Activated T-cell treated with anti-CD3 and anti-CD28 coated beads for 24 hours (primary cell): ENCODE data around the gene NME2.
"Not testable (repeated sequence)": the region's sequence is repeated elsewhere in the genome, so short reads cannot be mapped to it uniquely, and the experiment has no call there.

ENCODE experiments used
- DNase-seq: peaks from one replicate; pipeline ENCODE4 v3.0.0-alpha.2; 2020; ENCODE audit warnings: low read depth

The NME2 gene

DNA sequence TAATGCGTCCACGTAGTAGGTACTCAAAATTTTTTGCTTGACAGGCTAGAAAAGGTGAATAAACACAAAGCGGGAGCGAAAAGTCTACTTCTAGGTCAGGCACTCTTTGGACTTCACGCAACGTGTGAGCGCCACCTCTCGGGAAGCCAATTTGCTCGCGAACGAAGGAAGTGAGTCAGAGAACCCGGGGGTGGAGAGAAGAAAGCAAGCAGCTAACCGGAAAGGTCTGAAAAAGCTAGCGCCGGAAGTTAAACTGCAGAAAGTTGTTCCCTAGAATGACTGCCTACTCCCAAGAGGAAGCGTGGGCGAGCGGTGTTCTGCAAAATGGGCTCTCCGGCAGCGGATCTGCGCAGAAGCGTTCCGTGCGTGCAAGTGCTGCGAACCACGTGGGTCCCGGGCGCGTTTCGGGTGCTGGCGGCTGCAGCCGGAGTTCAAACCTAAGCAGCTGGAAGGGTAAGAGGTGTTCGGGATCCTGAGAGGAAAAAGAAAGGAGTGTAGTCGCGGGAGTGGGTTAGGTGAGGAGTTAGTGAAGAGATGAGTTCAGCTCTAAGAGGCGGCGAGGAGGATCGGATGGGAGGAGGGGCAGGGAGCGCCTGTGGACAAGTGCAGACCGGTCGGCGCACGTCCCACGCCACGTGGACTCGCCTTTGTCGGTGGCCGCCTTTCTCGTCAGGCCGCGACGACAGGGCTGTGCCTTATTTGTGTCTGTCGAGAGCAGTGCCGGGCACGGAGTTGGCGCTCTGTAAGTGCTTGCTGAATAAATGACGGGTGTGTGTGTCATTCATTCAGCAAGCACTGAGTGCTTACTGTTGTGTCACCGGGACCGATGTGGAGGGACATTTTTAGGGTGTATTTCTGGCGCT lies 12.8 kb upstream of the NME2 start, which contains the start of gene NME1:
NME1 (plus strand) TSS at position 350 of the 863 bp plus-strand sequence. CDS start 2,096 bp downstream, outside the sequence.
- DNase-seq: peak; percentile 99

DNA sequence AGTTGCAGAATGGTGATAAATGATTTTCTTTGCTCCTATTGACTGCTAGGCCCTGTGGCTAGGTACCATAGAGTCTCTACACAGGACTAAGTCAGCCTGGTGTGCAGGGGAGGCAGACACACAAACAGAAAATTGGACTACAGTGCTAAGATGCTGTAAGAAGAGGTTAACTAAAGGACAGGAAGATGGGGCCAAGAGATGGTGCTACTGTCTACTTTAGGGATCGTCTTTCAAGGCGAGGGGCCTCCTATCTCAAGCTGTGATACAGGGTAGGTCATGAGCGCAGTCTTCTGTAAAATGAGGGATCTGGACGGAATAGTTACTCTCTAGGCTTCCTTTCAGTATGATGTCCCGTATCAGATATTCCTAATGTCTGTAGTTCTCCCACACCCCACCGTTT lies 12.0 kb upstream of the NME2 start:
- DNase-seq: no peak

DNA sequence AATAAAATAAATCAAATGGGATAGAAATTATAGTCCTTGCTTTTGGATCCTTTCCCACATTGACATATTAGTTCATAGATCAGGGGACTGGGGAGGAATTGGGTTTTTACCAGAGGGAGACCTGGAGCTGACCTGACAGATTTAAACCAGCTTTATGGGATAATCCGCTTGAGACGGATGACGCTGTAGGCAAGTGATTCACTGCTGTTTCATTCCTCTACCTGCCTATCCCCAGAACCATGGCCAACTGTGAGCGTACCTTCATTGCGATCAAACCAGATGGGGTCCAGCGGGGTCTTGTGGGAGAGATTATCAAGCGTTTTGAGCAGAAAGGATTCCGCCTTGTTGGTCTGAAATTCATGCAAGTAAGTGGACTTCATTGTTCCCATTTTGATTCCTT lies 10.8 kb upstream of the NME2 start:
- no peak for DNase-seq

DNA sequence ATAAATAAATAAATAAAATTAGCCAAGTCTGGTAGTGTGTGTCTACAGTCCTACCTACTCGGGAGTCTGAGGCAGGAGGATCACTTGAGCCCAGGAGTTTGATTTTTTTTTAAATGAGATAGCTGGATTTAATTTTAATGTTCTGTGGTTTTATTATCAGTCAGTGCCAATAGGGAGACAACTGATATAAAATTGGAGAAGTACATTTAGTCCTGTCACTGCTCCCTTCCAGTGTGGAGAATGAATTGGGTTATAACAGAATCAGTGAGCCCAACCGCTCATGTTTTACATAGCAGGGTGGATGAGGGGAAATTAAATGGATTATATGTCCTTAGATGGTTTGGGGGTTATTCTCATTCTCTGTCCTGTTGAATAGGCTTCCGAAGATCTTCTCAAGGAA lies 6.6 kb upstream of the NME2 start:
- no peak for DNase-seq

DNA sequence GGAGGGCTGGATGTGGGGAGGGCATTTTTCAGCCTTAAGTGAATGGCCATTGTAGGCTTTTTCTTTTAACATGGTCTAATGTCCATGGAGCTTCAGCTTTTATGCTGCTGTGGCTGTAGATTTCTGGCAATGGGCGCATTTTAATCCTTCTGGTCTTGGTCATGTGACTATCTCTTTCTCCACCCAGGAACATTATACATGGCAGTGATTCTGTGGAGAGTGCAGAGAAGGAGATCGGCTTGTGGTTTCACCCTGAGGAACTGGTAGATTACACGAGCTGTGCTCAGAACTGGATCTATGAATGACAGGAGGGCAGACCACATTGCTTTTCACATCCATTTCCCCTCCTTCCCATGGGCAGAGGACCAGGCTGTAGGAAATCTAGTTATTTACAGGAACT lies 4.7 kb upstream of the NME2 start:
- DNase-seq: no peak

DNA sequence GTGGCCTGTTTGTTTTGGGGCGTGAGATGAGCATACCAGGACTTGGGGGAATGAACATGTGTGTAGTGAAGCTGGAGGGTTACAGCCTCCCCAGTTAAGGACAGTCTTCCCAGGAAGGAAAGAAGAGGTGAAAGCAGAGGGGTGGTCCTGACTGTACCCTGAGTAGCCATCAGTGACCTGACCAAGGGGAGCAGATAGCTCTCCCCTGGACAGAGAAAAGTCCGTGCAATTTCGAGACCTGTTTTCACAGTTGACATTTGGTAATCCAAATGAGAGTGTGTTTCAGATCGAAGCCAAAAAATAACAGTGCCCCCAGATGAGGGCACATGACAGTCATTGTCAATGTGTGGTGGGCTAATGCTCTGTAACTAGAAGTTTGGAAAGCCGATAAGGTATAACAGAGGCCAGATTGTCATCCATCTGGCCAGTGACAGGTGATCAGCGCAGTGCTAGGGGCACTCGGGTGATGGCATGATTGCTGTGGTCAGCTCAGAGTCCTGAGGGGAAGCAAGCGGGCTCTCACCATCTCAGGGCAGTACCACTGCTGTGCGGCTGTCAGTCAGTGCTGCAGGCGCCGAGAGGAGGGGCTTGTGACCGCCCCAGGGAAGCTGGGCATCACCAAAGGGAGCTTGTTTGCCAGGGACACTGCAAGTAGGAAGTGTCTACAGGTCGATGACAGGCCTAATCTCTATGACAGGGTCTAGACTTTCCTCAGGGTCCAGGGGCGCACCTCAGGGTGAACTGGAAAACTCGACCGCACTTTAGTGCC lies 1.1 kb upstream of the NME2 start:
- peak; percentile 8 for DNase-seq

DNA sequence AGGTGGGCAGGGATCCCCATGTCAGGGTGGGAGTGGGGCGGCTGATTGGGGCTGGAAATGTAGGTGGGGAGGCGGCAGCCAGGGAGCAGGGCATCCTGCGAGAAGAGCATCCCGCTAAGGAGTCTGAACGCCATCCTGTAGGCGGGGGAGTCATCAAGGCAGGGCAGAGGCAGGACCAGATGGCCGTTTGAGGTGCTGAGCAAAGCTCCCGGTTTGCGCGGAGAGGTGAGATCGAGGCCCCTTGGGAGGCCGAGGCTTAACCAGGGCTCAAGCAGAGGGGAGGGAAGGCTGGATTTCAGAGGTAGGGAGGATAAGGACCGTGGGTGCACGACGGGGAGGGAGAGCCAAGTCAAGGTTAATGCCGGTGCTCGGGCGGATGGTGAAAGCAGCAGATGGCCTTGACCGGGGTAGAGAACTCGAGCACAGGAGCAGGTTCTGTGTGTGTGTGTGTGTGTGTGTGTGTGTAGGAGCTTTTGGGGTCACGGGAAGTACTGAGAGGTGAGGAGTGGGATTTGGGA lies 472 bp upstream of the NME2 start:
- DNase-seq: no peak

DNA sequence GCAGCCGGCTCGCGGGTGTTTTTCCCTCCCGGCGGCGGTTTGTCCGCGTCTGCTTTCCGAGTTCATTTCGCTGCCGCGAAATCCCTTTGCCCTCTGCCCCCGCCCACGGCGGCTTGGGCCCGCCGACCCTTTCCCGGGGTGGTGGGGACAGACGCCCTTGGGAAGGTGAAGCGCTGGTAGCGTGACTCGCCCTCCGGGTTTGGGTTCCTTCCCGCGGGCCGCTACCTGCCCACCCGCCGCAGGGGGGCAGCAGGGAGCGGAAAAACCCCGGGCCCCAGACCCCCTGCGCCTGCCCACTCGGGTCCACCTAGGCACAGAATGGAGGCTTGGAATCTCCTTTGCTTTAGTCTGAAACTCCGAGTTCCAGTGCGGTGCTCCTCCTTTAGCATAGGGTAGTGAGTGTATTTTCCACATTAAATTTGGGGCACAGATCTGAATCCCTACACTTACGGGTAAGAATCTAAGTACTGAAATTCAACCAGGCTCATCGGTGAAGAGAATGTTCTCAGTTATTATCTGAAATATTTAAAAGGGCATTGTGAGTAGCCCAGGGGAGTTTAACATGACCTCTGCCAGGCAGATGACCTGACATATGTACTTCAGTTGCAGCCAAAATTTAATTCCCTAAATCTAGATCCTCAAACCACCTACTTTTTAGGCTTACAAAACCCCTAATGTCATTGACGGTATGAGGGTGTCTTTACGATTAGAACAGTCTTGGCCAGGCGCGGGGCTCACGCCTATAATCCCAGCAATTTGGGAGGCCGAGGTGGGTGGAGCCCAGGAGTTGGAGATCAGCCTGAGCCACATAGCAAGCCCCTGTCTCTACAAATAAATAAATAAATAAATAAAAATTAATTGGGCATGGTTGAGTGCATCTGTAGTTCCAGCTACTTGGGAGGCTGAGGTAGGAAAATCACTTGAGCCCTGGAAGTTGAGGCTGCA lies 1.0 kb downstream of the NME2 start:
- DNase-seq: peak; percentile 59

DNA sequence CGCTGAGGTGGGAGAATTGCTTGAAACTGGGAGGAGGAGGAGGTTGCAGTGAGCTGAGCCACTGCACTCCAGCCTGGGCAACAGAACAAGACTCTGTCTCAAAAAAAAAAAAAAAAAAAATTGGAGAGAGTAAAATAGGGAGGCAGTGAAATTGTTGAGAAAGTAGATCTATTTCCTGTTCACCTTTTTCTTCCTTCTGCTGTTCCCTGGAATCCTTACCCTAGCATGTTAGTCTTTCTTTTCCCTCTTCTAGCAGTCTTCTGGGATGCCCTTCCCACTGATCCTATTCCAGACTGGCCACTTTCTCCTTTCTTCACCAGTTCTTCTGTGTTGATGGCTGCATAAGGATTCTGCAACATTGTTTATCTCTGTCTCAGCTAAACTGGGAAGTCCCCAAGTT lies 3.1 kb downstream of the NME2 start:
- DNase-seq: no peak

DNA sequence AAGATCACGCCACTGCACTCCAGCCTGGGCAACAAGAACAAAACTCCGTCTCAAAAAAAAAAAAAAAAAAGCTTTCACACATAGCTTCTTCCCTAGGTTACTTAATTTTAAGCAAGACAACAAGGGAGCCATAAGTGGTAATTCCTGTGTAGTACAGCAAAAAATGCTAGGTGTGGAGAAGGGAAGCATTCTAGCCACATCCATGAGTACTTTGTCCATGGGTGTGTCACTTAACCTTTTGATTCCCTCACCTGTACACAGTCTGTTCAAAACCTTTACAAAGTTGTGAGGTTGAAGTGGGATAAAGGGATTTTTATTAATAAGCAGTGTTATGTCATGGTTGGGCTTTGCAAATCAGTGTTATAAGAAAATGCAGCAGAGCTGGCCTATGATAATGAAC lies 4.5 kb downstream of the NME2 start:
- no peak for DNase-seq

DNA sequence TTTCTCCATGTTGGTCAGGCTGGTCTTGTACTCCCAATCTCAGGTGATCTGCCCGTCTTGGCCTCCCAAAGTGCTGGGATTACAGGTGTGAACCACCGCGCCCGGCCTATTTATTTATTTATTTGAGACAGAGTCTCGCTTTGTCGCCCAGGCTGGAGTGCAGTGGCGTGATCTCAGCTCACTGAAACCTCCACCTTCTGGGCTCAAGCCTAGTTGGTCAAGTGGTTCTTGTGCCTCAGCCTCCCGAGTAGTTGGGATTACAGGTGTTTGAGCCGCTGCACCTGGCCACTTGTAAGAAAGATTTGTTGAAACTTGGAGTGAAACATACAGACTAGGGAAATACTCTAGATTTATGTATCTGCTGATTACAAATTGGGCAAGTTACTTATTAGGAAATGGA lies 5.8 kb downstream of the NME2 start:
- DNase-seq: not testable (repeated sequence)

DNA sequence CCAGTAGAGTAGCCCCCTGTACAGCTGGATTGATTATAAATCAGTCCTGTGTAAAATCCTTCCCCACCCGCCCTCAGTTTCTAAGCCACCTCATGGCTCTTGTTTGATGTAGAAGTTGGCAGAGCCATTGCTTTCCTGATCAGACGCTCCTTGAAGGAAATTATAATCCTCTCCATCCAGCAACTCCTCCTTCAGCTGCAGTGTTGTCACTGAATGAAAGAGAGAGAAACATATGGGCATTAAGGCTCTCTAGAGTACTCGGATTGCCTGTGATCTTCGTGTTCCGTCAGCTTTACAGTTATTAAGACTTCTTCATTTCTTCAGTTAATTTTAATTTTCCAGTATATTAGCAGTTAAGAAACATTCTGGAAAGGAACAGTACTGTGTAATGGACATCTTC lies 14.3 kb downstream of the NME2 start:
- DNase-seq: no peak

DNA sequence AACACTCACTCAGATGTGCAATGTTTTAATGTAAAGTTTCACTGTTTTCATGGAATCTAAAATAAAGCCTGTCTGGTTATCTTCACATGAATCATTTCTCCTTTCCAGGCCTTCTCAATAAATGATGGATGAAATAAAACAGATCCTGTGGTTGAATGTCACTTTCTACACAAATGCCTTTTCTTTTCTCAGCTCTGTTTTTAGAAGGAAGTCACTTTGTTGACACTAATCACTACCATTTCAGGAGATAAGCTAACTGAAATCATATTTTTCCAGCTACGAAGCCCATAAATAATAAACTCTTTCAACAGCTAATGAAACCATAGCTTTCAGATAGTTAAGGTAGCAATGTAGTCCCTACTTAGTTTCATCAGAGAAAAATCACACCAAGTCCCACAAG lies 17.9 kb downstream of the NME2 start:
- DNase-seq: no peak

DNA sequence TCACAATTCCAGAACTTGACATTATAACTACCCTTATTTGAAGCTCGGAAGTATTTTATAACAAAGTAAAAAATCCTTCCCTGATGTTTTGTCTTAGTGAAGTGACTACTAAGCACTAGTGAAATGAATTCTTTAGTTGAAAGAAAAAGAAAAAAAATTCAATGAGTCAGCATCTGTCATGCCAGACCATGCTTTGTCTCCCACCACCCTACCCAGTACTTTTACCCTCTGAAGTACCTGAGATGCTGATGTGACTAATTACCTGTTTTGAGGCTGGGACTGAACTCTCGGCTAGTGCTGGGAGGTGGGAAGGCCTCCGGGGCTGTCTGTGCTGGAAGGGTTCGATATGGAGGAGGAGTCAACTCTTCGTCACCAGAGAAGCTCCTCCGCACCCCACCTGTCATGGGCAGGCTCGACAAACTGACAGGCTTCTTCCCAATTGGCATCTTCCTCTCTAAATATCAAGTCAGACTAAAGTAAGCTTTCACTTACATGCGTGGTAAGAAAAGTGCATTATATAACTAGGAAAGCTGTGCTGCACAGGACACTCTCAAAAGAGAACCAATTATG lies 19.6 kb downstream of the NME2 start:
- DNase-seq: no peak

DNA sequence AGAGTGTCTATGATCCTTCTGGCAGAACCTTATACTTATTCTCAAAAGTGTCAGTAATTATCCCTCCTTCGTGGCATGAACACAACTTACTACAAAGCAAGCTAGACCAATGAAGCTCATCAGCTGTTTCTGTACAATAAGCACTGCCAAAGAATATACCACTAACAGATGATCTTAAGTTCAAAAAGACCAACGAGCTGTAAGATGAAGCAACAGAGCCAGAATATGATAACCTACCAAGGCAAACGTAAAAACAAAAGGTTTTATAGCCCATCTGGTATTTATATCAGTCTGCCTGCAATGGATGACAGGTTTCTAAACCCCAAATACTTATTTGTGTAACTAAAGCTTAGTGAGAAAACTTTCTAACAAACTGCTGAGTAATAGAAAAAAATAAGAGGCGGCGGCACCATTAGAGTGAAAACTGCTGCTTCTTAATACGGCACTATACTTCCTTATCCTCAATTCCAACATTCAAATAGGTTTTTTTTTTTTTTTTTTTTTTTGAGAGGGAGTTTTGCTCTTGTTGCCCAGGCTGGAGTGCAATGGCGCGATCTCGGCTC lies 22.1 kb downstream of the NME2 start:
- DNase-seq: no peak

DNA sequence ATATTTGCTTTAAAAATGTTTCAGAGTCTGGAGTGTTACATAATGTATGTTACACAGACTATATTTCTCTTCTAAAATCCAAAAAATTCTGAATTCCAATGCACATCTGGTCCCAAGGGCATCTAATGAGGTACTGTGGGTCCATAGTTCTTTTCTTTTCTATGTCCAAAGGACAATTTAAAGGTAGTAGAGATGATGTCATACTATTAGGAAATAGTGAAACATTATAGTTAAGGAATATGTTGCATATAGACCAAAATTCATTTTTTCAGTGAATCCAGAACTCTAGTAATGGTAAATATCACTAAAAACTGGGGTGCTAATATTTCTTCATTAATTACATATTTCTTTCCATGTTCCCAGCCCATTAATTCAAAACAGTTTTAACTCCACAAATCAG lies 23.0 kb downstream of the NME2 start:
- no peak for DNase-seq

DNA sequence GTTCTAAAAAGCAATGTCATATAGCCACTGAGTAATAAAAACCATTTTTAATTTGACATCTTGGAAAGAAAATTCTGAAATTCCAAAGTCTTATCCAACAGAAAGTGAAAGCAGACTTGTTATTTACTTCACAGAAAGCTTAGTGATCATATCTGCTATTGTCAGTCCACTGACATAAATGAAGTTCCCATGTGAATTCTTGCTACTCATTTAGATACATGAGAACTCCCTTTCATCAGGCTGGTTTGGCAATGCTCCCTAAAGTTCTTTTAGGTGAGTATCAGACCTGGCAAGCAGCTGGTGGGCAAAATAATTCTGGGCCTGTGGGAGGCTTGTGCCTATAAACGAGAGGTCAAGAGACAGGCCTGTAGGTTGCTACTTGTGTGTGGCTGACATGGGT lies 23.4 kb downstream of the NME2 start:
- no peak for DNase-seq

DNA sequence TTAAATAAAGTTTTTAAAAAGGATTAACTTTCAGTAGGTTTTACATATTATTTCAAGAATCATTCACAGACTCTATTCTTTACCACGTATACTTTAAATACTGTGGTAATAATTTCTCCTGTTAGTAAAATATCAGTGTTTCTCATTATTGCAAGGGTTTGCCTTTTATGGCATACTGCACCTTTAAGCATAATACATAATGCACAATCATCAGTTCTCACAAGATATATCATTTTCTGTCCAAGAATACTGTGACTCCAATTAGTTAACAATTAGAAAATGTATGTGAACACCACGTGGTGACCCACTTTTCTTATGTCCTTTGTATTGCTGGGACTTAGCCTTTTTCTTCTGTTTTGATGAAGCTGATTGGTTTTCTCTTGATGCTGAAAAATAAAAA lies 25.7 kb downstream of the NME2 start:
- DNase-seq: no peak

DNA sequence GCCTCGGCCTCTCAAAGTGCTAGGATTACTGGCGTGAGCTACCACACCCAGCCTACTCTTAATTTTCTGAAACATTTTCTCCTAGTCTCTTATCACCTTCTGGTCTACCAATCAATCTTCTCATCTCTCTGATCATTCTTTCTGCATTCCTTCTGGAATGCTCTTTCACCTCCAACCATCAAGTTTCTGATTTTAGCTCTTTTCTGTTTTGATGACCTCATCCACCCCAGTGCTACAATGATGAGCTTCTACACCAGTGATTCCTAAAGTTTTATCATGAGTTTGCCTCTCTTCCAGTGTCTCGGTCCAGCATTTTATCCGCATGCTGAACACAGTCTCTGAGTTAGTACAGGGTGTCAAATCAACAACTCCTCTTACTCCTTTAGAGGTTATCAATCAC lies 31.5 kb downstream of the NME2 start:
- no peak for DNase-seq

DNA sequence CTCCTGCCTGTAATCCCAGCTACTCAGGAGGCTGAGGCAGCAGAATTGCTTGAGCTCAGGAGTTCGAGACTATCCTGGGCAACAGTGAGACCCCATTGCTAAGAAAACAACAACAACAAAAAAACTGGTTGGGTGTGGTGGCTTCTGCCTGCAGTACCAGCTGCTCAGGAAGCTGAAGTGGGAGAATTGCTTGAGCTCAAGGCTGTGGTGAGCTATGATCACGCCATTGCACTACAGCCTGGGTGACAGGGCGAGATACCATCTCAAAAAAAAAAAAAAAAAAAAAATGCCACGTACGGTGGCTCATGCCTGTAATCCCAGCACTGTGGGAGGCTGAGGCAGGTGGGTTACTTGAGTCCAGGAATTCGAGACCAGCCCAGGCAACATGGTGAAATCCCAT lies 34.1 kb downstream of the NME2 start:
- no peak for DNase-seq

DNA sequence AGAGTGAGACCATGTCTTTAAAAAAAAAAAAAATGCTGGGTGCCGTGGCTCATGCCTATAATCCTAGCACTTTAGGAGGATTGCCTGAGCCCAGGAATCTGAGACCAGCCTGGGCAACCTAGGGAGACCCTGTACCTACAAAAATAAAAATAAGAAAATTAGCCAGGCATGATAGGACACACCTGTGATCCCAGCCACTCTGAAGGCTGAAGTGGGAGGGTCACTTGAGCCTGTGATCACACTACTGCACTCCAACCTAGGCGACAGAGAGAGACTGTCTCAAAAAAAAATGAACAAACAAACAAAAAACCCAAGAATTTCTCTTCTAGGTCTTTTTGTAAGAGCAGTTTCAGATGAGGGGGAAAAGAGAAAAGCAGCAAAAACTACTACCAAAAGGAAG lies 34.6 kb downstream of the NME2 start:
- no peak for DNase-seq
